HCEC 1CT (cell line): ENCODE measurements around the gene GRK5.

Experiments used
- DNase-seq: peaks from one replicate; pipeline ENCODE4 v3.0.0-alpha.2; 2017

The GRK5 gene

DNA sequence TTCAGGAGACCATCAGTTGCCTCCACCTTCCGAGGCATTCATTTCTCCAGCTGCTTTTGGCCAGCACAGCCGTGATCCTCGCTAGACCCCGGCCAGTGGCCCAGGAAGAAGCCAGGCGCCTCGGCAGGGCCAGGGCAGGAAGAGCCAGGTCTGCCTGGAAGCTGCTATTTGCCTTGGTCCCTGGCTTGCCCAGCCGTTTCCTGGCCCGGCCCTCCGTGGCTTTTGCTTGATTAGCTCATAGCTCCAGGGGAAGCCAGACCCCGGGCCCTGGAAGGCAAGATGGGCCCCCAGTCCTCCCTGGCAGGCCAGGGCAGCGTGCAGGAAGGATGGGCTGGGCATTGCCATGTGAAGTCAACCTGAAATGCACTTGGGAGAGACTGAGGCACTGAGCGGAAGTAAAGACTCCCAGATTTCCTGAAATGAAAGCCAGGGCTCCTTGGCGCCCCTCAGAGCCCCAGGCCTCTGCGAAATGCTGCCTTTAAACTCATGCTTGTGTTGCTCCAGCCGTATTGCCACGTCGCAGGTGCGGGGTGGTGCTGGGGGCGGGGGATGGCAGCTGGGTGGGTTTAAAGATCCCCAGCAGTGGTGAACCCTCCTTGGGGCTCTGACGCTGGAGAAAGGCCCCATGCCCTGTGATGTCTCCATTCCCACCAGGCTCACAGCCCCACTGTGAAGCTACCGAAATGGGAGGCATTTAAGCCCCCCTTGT lies 160.6 kb downstream of the GRK5 start:
- DNase-seq: no peak

DNA sequence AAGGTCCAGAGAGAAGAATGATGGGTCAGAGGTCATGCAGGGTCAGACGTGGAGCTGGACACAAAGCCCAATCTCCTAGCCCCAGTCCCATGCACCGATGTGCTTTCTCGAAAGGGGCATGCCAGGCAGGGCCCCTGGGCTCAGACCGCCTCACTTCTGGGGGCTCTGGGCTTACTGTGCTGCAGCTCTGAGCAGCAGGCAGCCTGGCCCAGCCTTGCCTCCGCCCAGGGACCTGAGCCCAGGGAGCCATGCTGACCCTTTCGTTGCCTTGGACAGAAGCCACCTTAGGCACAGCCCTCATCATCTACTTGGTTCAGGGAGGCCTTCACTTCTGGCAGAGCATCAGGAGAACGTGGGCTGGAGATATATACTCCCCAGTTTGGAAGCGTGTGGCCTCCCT lies 161.2 kb downstream of the GRK5 start:
- DNase-seq: no peak

DNA sequence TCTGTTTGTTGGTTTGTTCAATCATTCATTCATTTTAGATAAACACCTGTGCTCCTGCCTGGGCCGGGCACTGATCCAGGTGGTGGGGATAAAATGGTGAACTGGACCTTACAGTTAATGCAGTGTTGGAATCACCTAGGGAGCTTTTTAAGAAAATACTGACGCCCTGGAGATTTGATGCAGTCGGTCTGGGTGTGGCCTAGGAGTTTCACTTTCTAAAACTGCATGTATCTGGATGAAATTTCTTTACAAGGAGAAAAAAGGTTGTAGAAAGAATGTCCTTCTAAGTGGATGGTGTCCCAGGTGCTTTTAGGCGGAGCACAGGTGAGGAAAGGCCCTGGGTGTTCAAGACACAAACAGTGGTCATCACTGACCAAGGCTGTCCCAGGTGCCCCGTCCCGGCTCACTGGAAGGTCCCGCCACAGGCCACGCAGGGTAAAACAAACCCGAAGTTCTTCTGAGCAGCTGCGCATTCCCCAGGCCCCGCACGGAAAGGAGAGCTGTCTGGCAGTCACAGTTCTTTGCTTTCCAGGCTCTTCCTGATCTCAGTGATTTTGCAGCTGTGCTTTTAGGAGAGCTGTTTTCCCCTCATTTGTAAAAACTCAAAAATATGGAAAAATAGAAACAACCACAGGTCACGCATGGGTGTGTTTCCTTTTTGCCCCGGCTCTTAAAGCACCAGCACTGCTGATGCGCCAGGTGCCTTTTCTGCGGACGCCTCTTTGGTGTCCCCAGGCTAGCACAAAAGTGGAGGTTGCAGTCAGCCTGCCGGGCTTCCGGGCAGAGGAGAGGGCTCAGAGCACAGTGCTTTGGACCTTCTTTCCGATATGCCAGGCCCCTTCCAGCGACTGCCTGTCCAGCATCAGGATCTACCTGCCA lies 161.9 kb downstream of the GRK5 start:
- DNase-seq: no peak

DNA sequence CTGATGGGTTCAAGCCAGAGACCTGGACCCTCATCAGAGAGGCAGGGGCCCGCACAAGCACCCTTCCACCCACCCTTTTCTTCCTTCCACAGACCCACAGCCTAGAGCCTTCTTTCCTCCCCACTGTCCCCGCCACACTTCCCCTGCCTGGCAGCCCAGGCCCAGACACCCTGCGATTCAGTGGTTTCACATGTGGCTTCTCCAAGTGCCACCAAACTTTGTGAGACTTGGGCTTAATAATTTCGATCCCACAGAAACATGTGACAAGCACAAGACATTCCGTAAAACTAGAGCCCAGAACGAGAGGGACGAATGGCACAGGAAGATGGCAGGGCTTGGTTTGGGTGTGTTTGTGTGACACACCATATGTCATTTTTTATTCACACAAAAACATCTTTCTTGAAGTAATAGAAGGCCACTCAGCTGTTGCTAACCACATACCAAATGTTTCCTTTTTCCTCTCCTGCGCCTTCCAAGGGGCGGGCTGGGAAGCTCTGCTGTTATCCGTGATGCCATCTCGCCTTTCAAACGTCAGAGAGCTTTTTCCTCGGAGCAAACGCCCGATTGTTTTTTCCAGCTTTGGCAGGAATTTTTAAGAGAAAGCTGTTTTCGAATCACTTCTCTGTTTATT lies 162.9 kb downstream of the GRK5 start:
- DNase-seq: no peak

- no peak for DNase-seq
Measured at GRCh38 chr10:119370972-119371703, 163.8 kb downstream of the GRK5 start.

DNA sequence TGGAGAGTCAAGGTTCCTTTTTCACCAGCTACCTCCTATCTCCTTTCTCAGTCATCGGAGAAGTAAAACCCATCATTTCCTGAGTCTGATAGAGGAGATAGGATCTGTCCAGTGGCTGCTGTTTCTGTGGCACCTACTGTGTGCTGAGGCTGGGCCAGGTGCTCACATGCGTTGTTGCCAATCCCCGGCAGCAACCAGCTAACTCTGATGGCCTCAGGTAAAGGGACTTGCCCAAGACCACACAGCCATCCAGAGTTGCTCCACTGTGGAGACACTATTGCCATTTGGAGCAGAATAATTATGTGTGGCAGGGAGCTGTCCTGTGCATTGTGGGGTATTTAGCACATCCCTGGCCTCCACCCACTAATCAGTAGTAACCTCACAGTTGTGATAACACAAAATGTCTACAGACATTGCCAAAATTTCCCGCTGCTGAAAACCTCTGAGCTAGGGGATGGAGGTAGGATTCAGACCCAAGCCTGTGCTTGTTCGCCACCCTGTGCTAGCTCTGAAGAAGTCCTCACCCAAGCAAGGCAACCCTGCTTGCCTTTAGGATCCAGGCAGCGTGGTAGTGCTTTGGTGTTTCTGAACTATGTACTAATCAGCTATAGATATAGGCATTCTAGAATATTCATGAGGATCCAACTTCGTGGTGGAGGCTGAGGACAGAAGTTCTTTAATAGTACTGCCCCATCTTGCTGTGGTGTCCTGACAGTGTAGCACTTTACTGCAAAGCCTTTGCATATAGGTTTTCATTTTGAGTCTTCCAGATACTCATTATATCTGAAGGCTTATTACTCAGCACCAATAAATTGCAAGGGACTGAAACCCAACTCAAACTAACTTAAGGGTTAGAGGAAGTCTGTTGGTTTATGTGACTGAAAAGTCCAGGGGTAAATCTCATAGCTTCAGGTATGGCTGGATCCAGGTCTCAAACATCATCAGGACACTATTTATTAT lies 164.6 kb downstream of the GRK5 start:
- DNase-seq: no peak

DNA sequence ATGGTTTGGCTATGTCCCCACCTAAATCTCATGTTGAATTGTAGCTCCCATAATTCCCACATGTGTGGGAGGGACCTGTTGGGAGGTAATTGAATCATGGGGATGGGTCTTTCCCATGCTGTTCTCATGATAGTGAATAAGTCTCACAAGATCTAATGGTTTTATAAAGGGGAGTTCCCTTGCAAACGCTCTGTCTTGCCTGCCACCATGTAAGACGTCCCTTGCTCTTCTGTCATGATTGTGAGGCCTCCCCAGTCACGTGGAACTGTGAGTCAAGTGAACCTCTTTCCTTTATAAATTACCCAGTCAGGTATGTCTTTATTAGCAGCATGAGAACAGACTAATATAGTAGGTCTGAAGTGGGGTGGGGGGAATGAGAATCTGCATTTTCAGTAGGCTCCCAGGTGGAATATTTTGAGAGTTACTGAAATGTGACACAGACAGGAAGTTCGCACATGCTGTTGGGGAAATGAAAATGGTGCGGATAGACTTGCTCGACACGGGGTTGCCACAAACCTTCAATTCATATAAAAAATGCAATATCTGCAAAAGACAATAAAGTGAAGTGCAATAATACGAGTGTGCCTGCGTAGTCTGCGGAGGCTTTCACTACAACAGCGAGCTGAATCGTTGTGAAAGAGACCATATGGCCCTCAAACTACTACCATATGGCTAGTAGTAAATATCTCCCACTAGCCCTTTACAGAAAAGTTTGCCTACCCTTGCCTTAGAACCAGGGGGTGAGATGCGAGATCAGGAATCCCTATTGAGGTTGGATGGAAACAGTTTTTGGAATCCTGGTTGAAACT lies 166.1 kb downstream of the GRK5 start:
- no peak for DNase-seq

DNA sequence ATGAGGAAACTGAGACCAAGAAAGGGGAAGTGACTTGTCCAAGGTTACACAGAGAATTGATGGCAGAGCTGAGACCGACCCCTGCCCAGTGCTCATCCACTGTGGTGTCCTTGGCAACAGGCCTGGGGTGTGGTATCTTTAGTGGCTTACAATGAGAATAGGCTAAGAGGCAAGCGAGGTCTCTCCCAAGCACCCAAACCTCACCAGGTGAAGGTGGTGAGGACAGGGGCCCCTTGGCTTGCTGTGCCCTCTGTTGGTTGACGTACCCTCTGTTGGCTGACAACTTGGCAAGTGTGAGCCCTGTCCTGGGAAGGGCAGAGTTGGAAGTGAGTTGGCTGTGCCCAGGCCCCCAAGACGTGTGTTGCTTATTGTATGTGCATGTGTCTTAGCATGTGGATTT lies 166.9 kb downstream of the GRK5 start:
- no peak for DNase-seq

GRCh38 chr10:119375574-119376272 lies 168.4 kb downstream of the GRK5 start:
- DNase-seq: no peak

DNA sequence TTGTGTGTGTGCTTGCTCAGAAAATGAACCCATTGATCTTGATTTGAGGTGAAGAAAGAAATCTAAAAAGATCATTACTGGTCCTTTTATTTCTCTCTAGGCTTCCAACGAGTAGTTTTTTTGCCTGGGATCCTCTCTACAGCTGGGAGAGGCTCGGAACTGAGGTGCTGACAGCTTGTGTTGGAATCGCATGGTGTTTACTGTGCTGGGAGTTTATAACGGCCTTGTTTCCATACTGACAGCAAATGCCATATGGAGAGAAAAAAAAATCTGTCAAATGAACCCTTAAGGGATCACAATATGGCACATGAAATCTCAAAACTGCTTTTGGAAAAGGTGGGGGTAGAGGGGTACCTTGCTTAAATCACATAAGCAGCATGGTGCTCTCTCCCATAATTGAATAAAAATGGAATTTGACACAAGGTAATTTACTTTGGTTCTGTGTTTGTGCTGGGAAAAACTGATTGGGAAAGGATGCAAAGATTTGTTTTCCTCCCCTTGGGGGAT lies 170.1 kb downstream of the GRK5 start:
- DNase-seq: no peak

GRCh38 chr10:119377958-119378736 lies 170.8 kb downstream of the GRK5 start:
- DNase-seq: no peak

DNA sequence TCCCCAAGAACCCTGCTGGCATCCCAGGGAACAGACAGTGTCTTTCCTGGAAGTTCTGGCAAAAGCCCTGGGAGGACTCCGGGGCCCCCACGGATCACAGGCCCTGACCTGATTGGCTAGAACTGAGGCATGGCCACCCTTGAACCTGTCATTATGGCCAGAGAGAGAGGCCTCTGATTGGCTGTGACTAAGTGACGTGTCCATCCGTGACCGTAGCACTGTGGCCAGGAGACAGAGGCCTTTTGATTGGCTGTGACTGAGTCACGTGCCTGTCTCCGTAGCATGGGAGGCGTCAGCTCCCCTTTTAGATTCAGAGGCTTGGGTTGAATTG lies 171.3 kb downstream of the GRK5 start:
- DNase-seq: no peak

GRCh38 chr10:119379466-119380071 lies 172.2 kb downstream of the GRK5 start:
- no peak for DNase-seq

GRCh38 chr10:119383174-119383856 lies 175.9 kb downstream of the GRK5 start:
- DNase-seq: no peak

GRCh38 chr10:119384127-119384526 lies 176.8 kb downstream of the GRK5 start:
- no peak for DNase-seq

DNA sequence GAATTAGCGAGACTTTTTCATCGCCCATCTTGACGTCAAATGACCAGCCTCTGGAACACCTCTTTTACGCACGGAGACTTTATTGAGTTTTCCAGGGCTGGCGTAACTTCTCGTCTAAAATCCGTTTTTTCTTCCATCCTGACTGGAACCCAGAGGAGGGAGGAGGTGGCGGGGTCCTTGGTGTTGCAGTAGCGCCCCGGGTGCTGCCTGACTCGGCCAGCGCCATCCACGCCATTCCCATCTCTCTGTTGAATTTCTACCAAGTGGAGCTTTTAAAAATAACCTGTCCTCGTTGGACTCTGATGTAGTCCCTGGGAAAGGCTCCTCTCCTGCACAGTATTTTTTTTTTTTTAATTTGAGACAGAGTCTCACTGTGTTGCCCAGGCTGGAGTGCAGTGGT lies 179.3 kb downstream of the GRK5 start:
- no peak for DNase-seq

DNA sequence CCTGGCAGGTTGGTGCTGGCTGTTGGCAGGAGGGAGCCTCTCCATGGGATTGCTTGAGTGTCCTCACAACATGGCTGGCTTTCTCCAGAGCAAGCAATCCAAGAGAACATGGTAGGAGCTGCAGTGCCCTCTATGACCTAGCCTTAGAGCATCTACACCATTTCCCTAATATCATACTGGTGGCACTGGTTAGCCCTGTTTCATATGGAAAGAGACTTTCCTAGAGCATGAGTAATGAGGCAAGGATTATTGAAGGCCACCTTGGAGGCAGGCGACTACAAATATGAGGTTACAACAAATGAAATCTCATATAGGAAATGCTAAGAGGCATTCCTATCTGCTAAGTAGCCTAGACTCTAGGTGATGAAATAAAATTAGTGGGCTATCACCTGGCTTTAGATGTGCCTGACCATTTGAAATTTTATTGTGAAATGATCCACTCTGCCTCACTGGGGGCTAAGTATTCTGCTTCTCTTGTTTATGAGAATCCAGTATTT lies 181.5 kb downstream of the GRK5 start:
- DNase-seq: no peak
